GM12864 (cell line): ENCODE measurements around the gene SLC6A1.
"Not testable (repeated sequence)": the region's sequence is repeated elsewhere in the genome, so short reads cannot be mapped to it uniquely, and the experiment has no call there.

Experiments used
- DNase-seq: peaks from one replicate; pipeline ENCODE4 v3.0.0-alpha.2; 2011; ENCODE audit warnings: low read depth
- H3K4me3 ChIP-seq: 2 replicates; pipeline ENCODE4 v1.5.1; 2011; ENCODE audit warnings: mild to moderate bottlenecking, low read depth, low read length, control low read depth
- CTCF ChIP-seq: IDR thresholded peaks from 2 replicates; pipeline ENCODE4 v1.5.1; 2011; ENCODE audit warnings: low read depth, mild to moderate bottlenecking, moderate library complexity, low read length, control low read depth, inconsistent platforms; ENCODE audit errors: missing control alignments

The SLC6A1 gene

GRCh38 chr3:11056531-11057050, 64.0 kb downstream of the SLC6A1 start:
- DNase-seq: no peak
- no peak overlapping the region for H3K4me3 ChIP-seq
- TF ChIP-seq CTCF: no peak

GRCh38 chr3:11057655-11058054, 65.1 kb downstream of the SLC6A1 start:
- H3K4me3 ChIP-seq: no peak overlapping the region
- DNase-seq: no peak
- no peak for TF ChIP-seq CTCF

DNA sequence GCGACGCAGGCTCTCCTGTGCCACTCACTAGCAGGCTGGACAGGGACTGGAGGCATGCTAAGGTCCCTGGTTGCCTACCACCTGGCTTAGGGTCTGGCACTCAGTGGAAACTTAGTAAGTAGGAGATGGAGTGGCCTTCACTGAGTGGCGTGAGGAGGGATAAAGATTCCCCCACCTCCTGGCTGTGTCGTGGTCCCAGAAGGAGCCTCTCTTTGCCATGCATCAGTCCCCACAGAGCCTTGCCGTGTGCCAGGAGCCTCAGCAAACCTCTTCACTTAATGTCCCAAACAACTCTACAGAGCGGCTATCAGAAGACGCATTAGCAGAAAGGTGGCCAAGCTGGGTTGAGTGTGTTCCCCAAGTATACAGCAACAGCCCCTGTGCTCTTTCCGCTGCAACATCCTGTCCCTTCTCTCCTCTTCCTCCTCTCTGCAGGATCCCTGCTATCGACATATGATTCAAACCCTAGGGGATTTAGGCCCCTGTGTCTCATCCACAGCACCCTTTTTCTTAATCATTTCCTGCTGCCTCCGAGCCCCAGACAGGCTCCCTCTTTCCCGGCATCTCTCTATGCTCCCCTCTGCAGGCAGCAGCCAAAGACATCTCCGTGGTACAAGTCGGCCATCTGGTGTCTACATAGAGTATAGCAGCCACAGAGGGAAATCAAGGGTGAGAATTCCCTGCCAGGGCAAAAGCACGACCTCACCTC, 66.7 kb downstream of the SLC6A1 start:
- no peak overlapping the region for H3K4me3 ChIP-seq
- no peak for DNase-seq
- peak; percentile 60 for TF ChIP-seq CTCF

GRCh38 chr3:11059799-11060115, 67.2 kb downstream of the SLC6A1 start:
- no peak overlapping the region for H3K4me3 ChIP-seq
- no peak for TF ChIP-seq CTCF
- DNase-seq: no peak

GRCh38 chr3:11060500-11061251, 68.1 kb downstream of the SLC6A1 start:
- no peak overlapping the region for H3K4me3 ChIP-seq
- peak; percentile 72 for TF ChIP-seq CTCF
- DNase-seq: no peak

- DNase-seq, H3K4me3 ChIP-seq: not testable (repeated sequence)
Measured at GRCh38 chr3:11061268-11061871, 68.8 kb downstream of the SLC6A1 start.

DNA sequence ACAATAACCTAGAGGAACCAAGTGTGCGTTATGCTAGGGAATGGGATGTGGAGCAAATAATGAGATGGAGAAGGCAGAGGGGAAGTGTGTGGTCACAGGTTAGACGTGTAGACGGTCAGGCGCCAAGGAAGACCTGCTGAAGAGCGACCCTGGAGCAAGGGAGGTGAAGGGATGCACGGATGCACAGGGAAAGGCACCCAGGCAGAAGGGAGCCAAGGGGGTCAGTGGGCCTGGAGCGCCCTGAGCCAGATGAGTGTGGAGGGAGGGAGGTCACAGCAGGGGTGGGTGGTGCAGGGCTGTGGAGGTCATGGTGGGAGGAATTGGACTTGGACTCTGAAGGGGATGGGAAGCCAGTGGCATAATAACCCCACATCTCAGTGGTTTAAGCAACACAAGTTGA, 70.2 kb downstream of the SLC6A1 start:
- no peak for DNase-seq
- no peak overlapping the region for H3K4me3 ChIP-seq
- TF ChIP-seq CTCF: no peak
